Adrenal gland (tissue), 12 donors: ENCODE measurements around the gene MAPKAPK5. TPM values are rescaled to one million over a fixed set of nuclear protein-coding genes. Genes with fewer than 3 reads are reported as not detected.

Source experiments
- DNase-seq, 7 donors: peaks; one replicate each; pipeline ENCODE4 v3.0.0-alpha.2; 2019 to 2020
- H3K27ac ChIP-seq, 5 donors: fragments of 200-600 bp; sonication (generic) in 4 of 5; 1 replicate in 3 of 5; 2 replicates in 2 of 5; pipeline versions ENCODE4 v1.5.1 to v1.8.0; 2016 to 2020; ENCODE audit warnings: mild to moderate bottlenecking in 1 of 5
- H3K27me3 ChIP-seq: fragments of 200-600 bp; 2 replicates; pipeline ENCODE4 v1.8.0; 2021
- H3K36me3 ChIP-seq, 2 donors: fragments of 200-600 bp; replicated peaks in 1 of 2; 1 replicate in 1 of 2; 2 replicates in 1 of 2; pipeline versions ENCODE4 v1.5.1 to v1.8.0; 2018 to 2022
- H3K4me1 ChIP-seq, 2 donors: fragments of 200-600 bp; replicated peaks in 1 of 2; 1 replicate in 1 of 2; 2 replicates in 1 of 2; pipeline versions ENCODE4 v1.5.1 to v1.8.0; 2018 to 2021
- H3K4me3 ChIP-seq, 4 donors: fragments of 200-600 bp; sonication (generic) in 3 of 4; one replicate each; pipeline ENCODE4 v1.5.1; 2016 to 2018
- H3K9me3 ChIP-seq, 3 donors: fragments of 200-600 bp; sonication (generic) in 1 of 3; replicated peaks in 1 of 3; 1 replicate in 2 of 3; 2 replicates in 1 of 3; pipeline versions ENCODE4 v1.5.1 to v1.8.0; 2016 to 2021
- CTCF ChIP-seq, 6 experiments: fragments of 450-650 bp in 4 of 6; fragments of 200-600 bp in 2 of 6; sonication (generic) in 1 of 6; IDR thresholded peaks; 1 replicate in 5 of 6; 2 replicates in 1 of 6; pipeline versions ENCODE4 v1.5.1 to v1.8.0; 2016 to 2021; ENCODE audit warnings: antibody characterized with exemption in 6 of 6, mild to moderate bottlenecking in 2 of 6, moderate library complexity in 1 of 6
- POLR2A ChIP-seq, 2 donors: fragments of 450-650 bp; IDR thresholded peaks; one replicate each; pipeline ENCODE4 v1.6.1; 2017; ENCODE audit warnings: antibody characterized with exemption in 2 of 2, mild to moderate bottlenecking in 2 of 2, moderate library complexity in 1 of 2
- WGBS, 4 donors: extraction: QIAGEN DNeasy Blood & Tissue Kit in 2 of 4; methylation state at CpG; one replicate each; pipeline versions ENCODE4 v1.1.5 to v1.1.7; 2013 to 2017; 5-methylcytosine and 5-hydroxymethylcytosine counted together
- intact Hi-C, 2 donors: fragments of 100-400 bp; cut with DNase I; formaldehyde crosslinking; loops; one replicate each; pipeline versions ENCODE4 v1.14.1 to v1.15.0; 2022 to 2023
- polyA plus RNA-seq, 3 donors: library from polyadenylated mRNA; stranded (reverse); fragments of 200-250 nt in 2 of 3; fragments of 350-450 nt in 1 of 3; fragmentation: Illumina TruSeq in 1 of 3; extraction: RNeasy Lipid Tissue Mini Kit (QIAGEN cat#74804) in 1 of 3; gene quantifications; one replicate each; pipeline ENCODE4 v1.2.3, GENCODE V29; 2013 to 2014
- total RNA-seq, 9 donors: library from RNA; depleted of rRNA in 4 of 9; stranded (reverse); fragments of >200 nt in 4 of 9; fragments of 120-200 nt in 1 of 9; fragmentation: NEBNext Ultra II Directional in 1 of 9; extraction: Animal tissue kit (Norgen Biotek cat#: 25700) in 1 of 9; gene quantifications; one replicate each; pipeline versions ENCODE4 v1.1.0 to v1.2.4, GENCODE V29; 2013 to 2023
- donor health status: healthy with polysubstance abuse.
- donor health status: Bipolar disorder and iron deficiency.
- donor health status: DM: yes; HTN: yes; CAD: no.
- donor health status: DM: no; HTN: no; CAD: no.
- donor health status: DM: no; HTN: no; CAD: no.
- donor health status: DM: yes; HTN: yes; CAD: no.

MAPKAPK5 gene
- total and polyA plus RNA-seq, 12 donors: 13.8 to 62.1 (median 45.7) TPM

GRCh38 chr12:111840807-111841206, 1.2 kb upstream of the MAPKAPK5 start:
- Histone ChIP-seq H3K36me3 (peaks cover 0 to 10% of the 10 kb centered on the region in 2 donors), H3K27me3 (no peaks in the 10 kb centered on the region), H3K4me1 (peaks cover 25 to 37% of the 10 kb centered on the region in 2 donors), H3K4me3 (peak overlapping the region in 3 of 4 donors; percentile 62 to 94 (median 62)), H3K27ac (peak overlapping the region in 3 of 5 donors; percentile 86 to 99 (median 93)), H3K9me3 (no peaks in the 10 kb centered on the region)
- intact Hi-C loops: no loop called here
- TF ChIP-seq POLR2A (IDR thresholded peaks at IDR 0.05) (no peak), CTCF (IDR thresholded peaks at IDR 0.05) (no peak)
- DNase-seq: no peak
- WGBS, 4 donors: 23 to 40% (median 34%) methylated on average over 11 of the region's 11 CpGs

DNA sequence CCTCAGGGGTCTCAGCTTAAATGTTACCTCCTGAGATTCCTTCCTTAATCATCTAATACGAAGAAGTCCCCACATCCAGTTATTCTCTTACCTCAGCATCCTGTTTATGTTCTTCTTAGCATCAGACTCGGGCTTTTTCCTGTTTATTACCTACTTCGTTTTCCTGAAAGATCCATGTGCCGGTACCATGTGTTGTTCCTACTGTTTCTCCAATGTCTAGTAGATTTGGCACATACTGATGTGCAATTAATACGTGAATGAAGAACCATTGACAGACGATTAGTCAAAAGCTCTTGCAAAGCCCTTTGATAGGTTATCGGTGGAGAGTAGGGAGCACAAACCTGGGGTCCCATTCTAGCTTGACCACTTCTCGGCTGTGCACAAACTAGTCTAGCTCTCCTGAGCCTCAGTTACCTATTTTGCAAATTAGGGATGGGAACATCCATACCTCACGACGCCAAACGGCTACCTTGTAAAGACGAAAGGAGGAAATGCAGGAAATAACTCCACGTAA, 735 bp upstream of the MAPKAPK5 start:
- Histone ChIP-seq H3K27me3 (no peaks in the 10 kb centered on the region), H3K9me3 (no peaks in the 10 kb centered on the region), H3K4me1 (peaks cover 25 to 37% of the 10 kb centered on the region in 2 donors), H3K27ac (peak overlapping the region; percentile 86 to 99 (median 90)), H3K4me3 (peak overlapping the region; percentile 62 to 94 (median 72)), H3K36me3 (peaks cover 0 to 10% of the 10 kb centered on the region in 2 donors)
- no peak for DNase-seq
- TF ChIP-seq CTCF (IDR thresholded peaks at IDR 0.05) (no peak), POLR2A (IDR thresholded peaks at IDR 0.05) (no peak)
- intact Hi-C loops: no loop called here
- 0% methylated on average over 13 of the region's 13 CpGs for WGBS, 4 donors

- TF ChIP-seq CTCF (IDR thresholded peaks at IDR 0.05): no peak
- H3K4me1 ChIP-seq: peaks cover 25 to 37% of the 10 kb centered on the region in 2 donors
- no peaks in the 10 kb centered on the region for H3K9me3 ChIP-seq
- H3K27me3 ChIP-seq: no peaks in the 10 kb centered on the region
- peak overlapping the region; percentile 38 to 99 (median 90) for H3K27ac ChIP-seq
- H3K4me3 ChIP-seq: peak overlapping the region; percentile 62 to 94 (median 72)
- DNase-seq: peak in 1 of 7 donors; percentile 21
- intact Hi-C loops: no loop called here
- peaks cover 0 to 10% of the 10 kb centered on the region in 2 donors for H3K36me3 ChIP-seq
- WGBS, 4 donors: 2 to 11% (median 3%) methylated on average over 12 to 44 of the region's 44 CpGs
These were observed 748 bp downstream of the MAPKAPK5 start for GRCh38 chr12:111842556-111843396.

DNA sequence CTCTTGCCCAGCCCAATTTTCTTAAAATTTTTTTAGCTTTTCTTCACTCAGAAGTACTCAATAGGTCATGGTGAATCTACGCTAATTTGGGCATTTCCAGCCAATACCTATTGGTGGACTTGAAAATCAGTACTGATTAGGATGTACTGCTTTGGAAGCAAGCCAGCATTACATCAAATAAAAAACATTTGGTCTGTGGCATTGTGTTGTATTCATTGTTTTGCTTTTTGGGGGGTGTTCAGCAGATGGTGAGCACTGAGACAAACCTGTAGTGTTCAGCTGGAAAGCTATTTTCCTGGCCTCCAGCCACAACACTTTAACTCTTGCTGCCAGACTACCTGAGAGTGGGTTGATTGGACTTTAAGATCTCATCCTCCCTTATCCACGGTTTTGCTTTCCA, 4.0 kb downstream of the MAPKAPK5 start:
- Histone ChIP-seq H3K27ac (no peak overlapping the region), H3K27me3 (no peaks in the 10 kb centered on the region), H3K4me1 (peaks cover 15 to 24% of the 10 kb centered on the region in 2 donors), H3K36me3 (no peaks in the 10 kb centered on the region), H3K4me3 (no peak overlapping the region), H3K9me3 (no peaks in the 10 kb centered on the region)
- WGBS, 4 donors: 75 to 85% (median 83%) methylated on average over 2 of the region's 2 CpGs
- DNase-seq: no peak
- intact Hi-C loops: no loop called here
- no peak for TF ChIP-seq POLR2A (IDR thresholded peaks at IDR 0.05)
- no peak for TF ChIP-seq CTCF (IDR thresholded peaks at IDR 0.05)
